CD4-positive, alpha-beta T cell treated with Interleukin-2 at 100 ng/mL for 4 hours (primary cell): ENCODE results near the gene HES6.
"Not testable (repeated sequence)": the region's sequence is repeated elsewhere in the genome, so short reads cannot be mapped to it uniquely, and the experiment has no call there.

Source experiments
- DNase-seq: peaks from one replicate; pipeline ENCODE4 v3.0.0-alpha.2; 2020; ENCODE audit warnings: low spot score

The HES6 gene

DNA sequence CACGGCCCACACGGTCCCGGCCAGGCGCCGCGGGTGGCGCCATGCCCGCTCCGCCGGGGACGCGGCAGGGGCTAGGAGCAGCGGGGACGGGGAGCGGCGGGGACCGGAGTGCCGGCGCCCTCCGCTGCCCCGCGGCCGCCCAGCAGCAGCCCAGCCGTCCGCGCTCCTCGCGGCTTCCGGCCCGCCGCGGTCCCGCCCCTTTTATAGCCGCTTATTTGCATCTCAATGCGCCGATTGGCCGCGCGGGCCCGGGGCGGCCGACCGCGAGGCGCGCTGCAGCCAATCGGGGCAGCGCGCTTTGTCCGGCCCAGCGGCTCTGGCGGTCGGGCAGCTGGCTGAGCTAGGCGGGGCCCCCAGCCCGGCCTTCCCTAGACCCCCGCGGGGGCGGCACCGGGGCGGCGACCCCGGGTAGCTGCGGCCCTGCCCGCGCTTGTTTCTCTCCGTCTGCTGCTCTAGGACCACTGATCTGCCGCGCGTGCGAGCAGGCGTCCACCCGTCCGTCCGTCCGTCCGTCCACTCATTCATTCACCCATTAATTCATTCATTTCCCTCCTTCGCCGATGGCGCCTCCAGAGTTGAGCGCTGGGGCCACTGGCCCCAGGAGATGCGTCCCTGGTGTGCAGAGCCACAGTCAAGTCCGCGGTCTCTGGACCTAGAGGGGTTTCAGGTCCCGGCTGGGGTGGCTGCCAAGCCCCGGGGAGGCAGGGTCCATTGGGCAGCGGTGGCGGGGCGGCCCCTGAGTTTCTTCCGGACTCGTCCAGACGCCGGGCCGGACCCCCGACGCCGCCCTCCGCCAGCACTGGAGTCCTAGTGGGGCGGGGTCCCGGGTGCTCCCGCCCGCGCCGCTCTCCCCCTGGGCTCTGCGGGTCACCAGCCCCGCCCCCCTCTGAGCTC, at the start of gene HES6:
Gene HES6 (minus strand): TSS at position 176 of the 894 bp plus-strand sequence. CDS start 133 bp downstream, at position 43.
- peak; percentile 75 for DNase-seq

GRCh38 chr2:238289574-238289973, 49.7 kb upstream of the HES6 start:
- no peak for DNase-seq

DNA sequence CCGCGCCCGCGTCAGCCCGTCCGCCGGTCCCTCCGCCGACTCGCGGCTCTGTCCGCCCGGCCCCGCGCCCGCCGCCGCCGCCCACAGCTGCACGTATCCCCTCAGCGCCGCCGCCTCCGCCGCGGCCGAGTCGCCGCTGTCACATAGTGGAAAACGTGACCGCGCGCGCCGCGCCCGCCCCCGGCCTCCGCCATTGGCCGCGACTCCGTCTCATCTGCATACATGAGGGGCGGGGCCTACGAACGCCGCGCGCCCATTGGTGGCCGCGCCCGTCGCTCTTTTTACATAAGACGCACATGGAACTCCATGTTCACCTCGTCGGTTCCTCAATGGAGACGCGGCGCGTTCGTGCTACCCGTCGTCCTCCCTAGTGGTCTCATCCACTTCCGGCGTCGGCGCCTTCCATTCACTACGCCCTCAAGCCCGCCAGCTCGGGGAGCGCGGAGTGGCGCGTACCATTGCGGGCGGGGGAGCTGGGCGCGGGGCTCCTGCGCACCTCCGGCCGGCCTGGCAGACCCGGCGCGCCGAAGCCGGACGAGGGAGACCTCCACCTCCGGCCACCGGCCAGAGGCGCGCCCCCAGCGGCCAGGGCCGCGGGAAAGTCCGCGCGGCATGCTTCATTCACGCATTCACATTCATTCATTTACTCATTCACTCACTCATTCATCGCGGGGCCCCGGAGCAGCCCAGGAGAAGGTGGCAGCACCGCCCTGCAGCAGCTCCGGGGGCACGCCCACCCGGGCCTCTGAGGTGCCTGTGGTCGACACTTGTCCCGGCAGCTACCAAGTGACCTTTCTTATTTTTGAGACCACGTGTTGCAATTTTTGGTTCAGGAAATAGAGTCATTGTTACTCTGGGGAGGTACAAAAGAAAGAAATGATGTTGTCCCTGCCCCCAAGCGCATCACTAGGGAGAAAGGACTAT, 49.1 kb upstream of the HES6 start:
- DNase-seq = peak; percentile 98

- peak; percentile 36 for DNase-seq
These were observed 48.2 kb upstream of the HES6 start, which contains the start of gene PER2 for GRCh38 chr2:238287737-238288649. Gene PER2 (minus strand): TSS chr2:238288610. CDS start chr2:238277936, 10,674 bp downstream.

DNA sequence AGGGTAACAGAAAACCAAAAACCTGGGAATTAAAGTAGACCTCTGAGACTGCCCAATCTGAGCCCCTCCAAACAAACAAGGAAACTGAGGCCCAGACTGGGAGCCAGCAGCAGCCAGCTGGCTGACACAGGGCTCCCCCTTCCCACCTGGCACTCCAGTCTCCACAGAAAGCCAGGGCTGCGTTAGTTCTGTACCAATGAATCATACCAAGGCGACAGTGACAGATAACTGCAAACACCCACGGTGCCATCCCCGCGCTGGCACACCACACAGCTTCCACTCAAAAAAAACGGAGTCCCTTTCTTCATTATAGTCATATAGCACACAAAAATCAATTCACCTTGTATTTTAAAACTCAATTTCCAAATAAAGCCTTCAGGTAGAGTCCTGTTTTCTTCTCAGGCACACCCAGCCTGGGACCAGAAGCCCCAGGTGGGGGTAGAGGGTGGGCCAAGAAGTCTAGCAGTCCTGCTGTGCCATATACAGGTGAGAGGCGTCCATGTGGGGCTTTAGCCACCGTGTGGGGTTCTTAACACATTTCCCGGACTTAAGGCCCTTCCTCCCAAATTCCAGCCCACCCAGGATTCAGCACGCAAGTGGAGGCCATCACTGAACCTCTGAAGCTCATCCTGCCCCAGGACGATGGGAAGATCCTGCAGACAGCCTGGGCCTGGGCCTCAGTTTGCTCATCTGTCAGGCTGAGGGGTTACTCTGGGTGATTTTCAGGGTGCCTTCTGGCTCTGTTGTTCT, 47.3 kb upstream of the HES6 start:
- no peak for DNase-seq

GRCh38 chr2:238286551-238286950, 46.7 kb upstream of the HES6 start:
- no peak for DNase-seq

GRCh38 chr2:238286095-238286494, 46.3 kb upstream of the HES6 start:
- DNase-seq = no peak

DNA sequence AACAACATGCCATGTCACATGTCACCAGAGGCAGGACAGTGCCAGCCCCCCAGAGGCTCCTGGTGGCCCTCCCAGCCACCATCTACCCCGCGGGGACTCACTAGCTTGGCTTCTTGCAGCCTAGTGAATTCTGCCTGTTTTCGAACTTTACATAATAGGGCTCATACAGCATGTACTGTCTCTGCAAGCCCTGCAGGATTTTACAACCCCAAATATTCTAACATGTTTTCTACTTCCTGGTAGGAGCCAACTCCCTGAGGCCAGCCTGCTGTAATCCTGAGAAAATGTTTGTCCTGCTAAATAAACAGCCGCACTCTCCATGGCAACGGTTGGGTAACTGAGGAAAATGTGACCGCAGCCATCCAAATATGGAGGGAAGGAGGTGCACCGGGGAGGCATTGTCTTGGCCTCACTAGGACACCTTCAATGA, 45.8 kb upstream of the HES6 start:
- DNase-seq = no peak

- DNase-seq = no peak
These were observed 45.1 kb upstream of the HES6 start for GRCh38 chr2:238284802-238285515.

DNA sequence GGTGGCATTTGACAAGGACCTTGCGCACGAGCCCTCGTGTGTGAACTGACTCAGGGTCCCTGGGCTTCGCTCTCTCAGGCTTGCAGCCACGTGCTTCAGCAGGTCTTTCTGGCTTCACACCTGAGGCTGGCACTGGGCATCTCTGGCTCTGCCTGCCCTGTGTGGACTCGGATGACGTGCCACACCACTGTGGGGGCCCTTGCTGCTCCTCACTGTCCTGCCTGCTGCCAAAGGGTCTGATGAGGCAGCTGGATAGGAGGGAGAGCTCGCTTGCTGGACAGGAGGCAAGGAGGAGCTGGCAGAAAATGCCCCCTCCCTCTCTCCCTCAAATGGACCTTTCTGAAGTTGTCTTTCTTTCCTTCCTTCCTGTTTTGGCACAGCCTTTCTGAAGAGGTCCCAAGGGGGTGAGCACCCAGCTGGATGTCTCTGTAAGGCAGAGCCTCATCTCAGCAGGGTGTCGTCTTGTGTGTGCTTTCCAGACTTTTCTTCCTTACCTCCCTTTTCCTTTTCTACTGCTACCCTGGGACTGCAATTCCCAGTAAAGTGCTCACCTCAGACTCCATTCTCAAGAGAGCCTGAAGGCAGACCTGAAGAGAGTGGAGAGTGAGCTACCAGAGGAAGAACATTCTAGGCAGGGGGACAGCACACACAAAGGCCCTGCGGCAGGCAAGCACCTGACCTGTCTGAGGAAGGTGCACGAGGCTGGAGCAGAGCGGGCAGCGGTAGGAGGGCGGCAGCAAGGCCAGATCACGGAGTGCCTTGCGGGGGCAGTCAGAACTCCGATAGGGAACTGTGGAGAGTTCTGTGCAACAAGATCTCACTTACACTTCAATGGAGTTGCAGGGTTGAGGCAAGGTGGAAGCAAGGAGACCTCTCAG, 43.3 kb upstream of the HES6 start:
- DNase-seq = no peak

DNA sequence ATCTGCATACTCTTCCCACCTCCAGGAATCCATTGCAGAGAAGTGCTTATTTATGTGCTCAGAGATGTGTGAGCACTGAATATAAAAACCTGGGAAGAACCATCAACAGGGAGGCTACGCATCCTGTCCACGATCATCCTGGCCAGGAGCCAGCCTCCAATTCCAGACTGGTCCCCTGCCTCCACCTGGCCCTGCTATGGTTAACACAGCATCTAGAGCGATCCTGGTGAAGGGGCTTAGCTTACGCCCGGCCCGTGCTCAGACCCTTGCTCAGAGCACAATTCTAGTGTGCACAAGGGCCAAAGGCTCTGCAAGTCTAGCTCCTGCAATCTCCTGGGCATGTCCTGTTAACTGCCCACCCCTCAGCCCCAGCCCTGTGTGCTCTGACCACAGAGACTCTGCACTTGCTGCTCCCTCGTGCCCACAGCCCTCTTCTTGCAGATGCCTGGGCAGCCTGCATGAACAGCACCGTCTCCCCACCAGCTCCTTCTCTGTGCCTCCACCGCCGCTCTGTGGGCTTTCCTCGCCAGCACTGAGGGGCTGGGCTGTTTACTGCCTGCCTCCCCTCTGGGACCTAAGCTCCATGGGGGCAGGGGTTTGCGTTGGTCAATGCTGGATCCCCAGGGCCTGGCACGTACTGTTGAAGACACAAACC, 42.1 kb upstream of the HES6 start:
- DNase-seq = no peak

DNA sequence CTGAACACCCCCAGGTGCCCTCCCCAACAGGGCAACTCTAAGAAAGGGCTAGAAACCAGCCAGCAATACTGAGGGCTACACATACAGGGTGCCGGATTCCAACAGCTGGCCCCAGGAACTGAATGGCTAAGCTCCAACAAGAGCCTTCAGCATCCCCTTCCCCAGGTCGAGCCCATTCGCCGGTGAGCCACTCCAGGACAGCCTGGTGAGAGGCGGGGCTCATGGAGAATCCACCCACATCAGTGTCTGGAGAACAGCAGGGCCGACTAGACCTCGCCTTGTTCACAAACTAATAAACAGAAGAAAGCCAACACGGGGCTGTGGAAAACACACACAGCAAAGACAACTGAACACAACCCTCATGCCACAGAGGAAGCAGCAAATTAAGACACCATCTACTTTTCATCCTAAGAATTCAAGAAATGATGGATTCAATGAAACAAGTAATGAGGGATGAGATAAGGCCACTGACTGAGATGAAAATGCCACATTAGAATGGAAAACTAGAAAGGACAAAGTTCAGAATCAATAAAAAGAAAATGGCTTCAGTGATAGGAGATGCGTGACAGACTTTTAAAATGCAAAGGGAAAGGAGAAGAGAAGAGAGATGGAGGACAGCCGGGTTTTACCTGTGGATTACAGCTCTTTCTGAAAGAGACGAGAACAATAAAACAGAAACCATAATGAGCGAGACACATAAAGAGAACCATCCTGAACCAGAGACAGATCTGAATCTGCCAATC, 40.4 kb upstream of the HES6 start:
- DNase-seq = no peak

DNA sequence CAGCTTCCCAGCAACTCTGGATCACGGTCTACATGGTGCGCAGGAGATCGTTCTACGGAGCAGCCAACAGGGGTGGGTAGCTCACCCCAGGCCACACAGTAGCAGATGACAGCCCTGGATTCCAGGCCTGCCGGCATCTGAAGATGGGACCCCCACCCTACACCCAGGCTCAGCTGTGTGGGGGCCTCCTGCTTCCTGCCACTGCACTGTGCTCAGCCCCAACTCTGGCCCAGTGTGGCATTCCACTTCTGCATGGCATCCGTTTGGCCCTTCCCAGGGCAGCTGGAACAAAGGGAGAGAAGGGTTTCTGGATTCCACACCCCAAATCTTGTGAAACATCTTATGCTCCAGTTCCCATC, 39.5 kb upstream of the HES6 start:
- DNase-seq = no peak

DNA sequence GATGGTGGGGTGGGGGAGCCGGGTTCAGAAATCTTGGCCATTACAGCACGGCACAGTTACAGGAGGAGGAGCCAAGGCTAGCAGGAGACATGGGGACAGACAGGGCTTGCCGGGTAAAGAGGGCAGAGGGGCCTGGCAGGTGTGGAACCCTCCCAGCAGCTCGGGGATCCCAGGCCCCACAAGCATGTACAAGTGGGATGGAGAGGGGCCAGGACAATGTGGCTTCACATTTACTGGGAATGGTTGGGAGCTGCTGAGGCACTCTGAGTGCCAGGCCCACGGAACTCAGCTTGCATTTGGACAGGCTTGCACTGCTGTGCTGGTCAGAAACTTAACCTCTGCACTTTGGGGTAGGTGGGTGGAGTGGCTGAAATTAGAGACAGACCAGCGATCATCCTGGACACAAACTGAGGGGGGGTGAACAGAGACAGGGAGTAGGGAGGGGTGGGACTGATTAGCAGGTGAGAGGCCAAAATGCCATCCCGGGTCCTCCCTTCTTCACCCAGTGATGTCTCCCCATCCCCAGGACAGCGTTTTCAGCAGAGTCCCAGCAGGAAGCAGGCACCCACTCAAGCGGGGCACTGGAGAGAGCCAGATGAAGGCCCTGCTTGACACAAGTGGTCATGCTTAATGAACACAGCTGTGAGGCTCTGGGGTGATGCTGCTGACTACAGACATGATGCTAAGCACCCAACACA, 38.9 kb upstream of the HES6 start:
- DNase-seq = no peak

DNA sequence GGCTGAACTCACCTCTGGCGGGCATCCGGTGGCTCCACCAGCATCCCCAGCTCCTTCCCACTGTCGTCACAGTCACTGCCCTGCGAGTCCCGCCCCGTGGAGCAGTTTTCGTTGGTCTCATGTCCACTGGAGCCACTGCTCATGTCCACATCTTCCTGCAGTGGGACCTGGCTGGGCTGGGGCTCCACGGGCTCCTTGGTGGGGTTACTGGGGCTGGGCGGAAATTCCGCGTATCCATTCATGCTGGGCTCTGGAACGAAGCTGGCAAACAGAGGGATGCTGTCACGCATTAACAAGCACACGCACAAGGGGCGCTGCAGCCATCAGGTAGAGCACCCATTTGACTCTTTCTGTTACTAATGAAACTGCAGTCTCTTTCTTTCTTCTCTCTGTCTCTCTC, 37.9 kb upstream of the HES6 start:
- DNase-seq = no peak

DNA sequence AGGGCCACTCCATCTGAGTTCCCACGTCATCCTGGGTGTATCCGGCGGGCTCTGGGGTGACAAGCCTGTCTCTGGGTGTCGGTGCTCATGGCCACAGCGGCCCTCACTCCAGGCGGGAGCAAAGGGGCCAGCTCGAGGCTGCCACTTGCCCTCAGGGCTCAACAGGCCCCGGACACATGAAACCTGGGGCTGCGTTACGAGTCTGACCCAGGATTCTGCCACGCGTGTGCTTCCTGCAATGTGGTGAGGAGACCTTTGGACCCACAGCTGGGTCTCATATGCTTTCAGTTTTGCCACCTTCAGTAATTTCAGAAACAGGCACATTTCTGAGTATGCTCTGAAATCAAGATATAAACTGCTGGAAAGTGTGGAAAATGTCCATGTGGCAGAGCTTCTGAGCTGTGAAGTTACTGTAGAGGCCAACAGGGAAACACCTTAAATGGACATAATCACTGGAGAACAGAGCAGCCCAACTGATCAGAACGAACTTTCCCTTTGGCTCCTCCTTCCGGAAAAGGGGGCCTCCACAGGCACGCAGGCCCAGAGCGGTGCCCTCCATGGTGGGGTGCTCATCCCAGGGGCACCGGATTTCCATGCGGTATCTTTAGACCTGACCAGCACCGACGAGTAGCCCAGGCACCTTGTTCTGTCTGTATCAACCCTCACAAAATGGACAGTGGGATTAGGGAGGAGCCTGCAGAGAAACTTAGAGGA, 34.5 kb upstream of the HES6 start:
- no peak for DNase-seq

GRCh38 chr2:238273433-238273832, 33.6 kb upstream of the HES6 start:
- not testable (repeated sequence) for DNase-seq
